ENCODE data around the gene LY6G6D. TPM values are rescaled to one million over a fixed set of nuclear protein-coding genes. Genes with fewer than 3 reads are reported as not detected.

Gene LY6G6D
- total RNA-seq, 1 donor: not detected

DNA sequence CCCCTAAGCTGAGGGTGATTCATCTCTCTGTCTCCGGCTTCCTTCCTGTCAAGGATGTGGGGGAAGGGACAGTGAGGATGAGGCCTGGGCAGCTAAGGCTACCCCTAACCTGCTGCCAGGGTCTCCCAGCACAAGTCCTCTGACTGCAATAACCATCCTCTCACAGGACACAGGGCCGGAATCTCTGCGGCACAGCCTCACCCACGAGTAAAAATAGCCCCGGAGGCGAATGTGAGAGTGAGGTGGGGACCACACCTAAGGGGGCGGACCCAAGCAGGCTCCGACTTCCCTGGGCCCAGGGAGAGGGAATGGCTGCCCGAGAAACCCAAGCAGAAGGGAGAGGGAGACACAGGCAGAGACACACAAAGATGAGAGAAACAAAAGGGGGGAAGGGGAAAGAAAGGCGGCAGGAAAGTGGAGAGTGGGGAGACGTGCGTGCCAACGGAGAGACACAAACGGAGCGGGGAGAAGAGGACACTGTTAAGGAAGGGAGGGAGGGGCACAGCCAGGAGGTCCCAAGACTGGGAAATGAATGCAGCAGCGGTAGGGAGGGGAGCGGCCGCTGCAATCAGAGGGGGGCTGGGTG lies 19.8 kb downstream of the LY6G6D start:
- peak; percentile 46 for DNase-seq (ENCODE audit: low read depth)
- H3K4me3 ChIP-seq (ENCODE audit: low read depth, low read length): peak overlapping the region; percentile 97
- TF ChIP-seq, protein P1, sequence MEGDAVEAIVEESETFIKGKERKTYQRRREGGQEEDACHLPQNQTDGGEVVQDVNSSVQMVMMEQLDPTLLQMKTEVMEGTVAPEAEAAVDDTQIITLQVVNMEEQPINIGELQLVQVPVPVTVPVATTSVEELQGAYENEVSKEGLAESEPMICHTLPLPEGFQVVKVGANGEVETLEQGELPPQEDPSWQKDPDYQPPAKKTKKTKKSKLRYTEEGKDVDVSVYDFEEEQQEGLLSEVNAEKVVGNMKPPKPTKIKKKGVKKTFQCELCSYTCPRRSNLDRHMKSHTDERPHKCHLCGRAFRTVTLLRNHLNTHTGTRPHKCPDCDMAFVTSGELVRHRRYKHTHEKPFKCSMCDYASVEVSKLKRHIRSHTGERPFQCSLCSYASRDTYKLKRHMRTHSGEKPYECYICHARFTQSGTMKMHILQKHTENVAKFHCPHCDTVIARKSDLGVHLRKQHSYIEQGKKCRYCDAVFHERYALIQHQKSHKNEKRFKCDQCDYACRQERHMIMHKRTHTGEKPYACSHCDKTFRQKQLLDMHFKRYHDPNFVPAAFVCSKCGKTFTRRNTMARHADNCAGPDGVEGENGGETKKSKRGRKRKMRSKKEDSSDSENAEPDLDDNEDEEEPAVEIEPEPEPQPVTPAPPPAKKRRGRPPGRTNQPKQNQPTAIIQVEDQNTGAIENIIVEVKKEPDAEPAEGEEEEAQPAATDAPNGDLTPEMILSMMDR (IDR thresholded peaks at IDR 0.05; ENCODE audit: insufficient read depth, low read length): no peak

DNA sequence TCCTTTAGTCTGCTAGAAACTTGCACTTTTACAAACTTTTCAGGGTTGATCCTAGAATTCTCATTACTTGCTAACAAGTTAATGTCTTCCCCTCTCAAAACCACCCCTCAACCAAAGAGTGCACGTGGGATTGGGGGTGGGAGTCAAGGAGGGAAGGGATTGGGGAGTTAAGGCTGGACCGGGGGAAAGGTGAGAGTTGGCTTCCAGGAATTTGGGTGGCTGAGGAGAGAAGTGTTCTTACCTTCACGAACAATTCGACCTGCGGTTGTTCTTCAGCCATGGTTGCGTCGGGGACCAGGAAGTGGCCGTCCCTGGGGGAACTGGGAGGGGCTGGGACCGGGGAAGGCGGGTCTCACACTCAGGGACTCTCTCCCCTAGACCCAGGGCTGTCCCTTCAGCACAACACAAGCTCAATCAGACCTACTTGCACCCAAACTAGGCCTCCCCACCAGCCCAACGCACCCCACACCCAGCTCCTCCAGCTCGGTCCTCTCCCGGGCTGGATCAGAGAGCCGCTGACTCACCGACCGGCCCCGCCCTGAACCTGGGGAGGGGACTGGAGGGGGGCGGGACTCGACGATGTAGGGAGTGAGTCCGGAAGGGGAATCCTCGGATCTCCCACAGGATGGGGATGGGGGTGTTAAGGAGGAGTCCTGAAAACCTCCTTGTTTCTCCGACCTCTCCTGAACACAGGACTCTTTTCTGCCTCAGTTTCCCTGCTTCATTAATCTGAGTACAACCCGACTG lies 21.0 kb downstream of the LY6G6D start, which contains the start of gene CLIC1:
Gene CLIC1, minus strand, starts transcription at position 510 of the 747 bp plus-strand sequence. Its CDS starts 230 bp downstream, at position 280.
- peak; percentile 69 for DNase-seq (ENCODE audit: low read depth)
- TF ChIP-seq, protein P1 (IDR thresholded peaks at IDR 0.05; ENCODE audit: insufficient read depth, low read length): no peak

DNA sequence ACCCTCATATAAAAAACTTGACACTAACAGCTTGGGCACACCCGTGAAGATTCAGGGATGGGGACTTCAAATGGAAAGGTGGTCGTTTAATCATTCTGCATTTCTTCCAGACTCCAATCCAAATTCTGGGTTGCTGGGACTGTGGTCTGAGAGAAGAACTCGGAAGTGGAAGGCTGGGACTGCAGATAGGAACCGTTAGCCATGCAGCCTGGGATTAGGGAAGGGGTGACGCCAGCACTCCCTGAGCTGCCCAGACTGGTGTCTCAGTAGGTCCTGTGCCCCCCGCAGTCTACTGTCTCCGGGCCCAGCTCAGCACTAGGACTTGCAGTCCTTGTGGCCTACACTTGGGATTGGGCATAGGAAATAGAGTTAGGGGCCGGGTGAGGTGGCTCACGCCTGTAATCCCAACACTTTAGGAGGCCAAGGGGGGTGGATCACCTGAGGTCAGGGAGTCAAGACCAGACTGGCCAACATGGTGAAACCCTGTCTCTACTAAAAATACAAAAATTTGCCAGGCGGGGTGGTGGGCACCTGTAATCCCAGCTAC lies 21.7 kb downstream of the LY6G6D start:
- DNase-seq (ENCODE audit: low read depth): no peak
- peak overlapping the region; percentile 97 for H3K4me3 ChIP-seq (ENCODE audit: low read depth, low read length)
- TF ChIP-seq, protein P1 (IDR thresholded peaks at IDR 0.05; ENCODE audit: insufficient read depth, low read length): no peak

More for the DNA sequence above, 21.0 kb downstream of the LY6G6D start, which contains the start of gene CLIC1:
- H3K4me3 ChIP-seq (ENCODE audit: low read depth, low read length): peak within 1 kb of the TSS; percentile 97

DNA sequence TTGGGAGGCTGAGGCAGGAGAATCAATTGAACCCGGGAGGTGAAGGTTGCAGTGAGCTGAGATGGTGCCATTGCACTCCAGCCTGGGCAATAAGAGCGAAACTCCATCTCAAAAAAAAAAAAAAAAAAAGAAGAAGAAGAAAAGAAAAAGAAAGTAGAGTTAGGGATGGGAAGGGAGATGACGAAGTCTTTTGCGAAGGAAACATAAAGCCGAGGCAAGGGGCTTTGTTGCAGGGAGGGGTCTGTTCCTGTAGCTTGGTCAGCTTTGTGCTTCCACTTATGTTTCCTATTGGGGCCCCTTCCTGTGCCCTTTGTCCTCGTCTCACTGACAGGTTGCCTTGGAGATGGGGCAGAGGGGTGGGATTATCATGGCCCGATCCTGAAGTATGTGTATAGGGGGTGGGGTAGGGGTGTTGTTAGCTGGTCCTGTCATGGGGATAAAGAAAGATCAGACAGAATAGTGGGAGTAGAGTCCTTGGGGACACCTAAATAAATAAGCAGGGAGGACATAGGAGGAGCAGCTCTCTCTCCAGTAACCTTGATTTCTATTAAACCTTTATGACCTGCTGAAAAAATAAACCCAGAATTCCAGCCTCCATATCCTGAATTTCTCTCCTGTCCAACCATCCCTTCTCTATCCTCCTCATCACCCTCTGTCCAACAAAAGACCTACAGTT lies 22.3 kb downstream of the LY6G6D start:
- TF ChIP-seq, protein P1 (IDR thresholded peaks at IDR 0.05; ENCODE audit: insufficient read depth, low read length): no peak
- H3K4me3 ChIP-seq (ENCODE audit: low read depth, low read length): peak overlapping the region; percentile 17
- DNase-seq (ENCODE audit: low read depth): no peak

DNA sequence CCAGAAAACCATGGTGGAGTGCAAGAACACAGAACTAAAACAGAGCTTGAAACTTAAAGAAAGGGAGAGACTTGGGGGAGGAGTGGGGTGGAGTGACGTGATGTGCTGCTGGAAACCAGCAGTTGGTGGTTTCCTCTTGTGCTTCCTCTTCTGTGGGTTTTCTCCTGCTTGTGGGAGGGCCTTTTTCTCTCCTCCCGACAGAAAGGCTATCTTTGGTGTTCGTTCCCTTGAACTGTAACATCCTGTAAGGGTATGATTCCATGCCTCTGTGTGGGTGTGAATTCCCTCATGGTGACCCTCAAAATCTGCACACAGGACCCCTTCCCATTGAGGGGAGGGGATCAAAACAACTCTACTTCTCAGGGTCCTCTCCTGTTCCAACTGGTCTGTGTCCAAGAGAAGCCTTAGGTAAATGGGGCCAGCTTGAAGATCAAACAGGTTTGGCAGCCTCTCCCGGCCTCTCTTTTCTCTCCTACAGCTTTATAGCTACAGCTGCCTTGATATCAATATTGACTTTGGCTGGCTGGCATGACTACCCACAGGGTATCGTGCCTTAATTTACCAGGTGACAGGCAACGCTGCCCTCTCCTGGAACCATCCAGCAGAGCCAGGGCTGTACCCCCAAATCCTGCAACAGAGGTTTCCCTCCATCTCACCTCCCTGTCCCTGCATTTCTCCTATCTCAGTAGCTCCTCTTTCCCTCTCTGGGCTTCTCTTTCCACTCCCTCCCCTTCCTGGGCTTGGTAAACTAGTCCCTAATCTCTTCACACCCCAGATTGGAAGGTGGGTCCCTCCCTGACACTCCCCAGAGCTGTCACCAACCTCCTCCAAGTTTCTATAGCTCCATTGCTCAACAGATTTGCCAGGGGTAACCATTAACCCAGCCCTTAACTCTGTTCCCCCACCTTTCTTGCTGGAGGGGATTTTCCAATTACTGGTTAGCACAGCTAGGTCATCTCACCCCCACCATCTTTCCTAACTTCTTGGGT lies 23.1 kb downstream of the LY6G6D start:
- TF ChIP-seq, protein P1 (IDR thresholded peaks at IDR 0.05; ENCODE audit: insufficient read depth, low read length): peak; percentile 35
- H3K4me3 ChIP-seq (ENCODE audit: low read depth, low read length): peak overlapping the region; percentile 17
- peak; percentile 82 for DNase-seq (ENCODE audit: low read depth)

All from fibroblast of the aortic adventitia (primary cell).